Measurements from ENCODE around the gene COX5A.
"Not testable (repeated sequence)": the region's sequence is repeated elsewhere in the genome, so short reads cannot be mapped to it uniquely, and the experiment has no call there.

The COX5A gene

GRCh38 chr15:74902295-74903075 lies 35.4 kb downstream of the COX5A start:
- DNase-seq: no peak

GRCh38 chr15:74901612-74902063 lies 36.2 kb downstream of the COX5A start:
- peak in 28 of 56 donors; percentile 2 to 75 (median 14) for DNase-seq

GRCh38 chr15:74897300-74897701 lies 40.6 kb downstream of the COX5A start:
- DNase-seq: no peak

- no peak for DNase-seq
These were observed 41.6 kb downstream of the COX5A start for GRCh38 chr15:74896316-74896715.

GRCh38 chr15:74895830-74896229 lies 42.0 kb downstream of the COX5A start:
- no peak for DNase-seq

GRCh38 chr15:74894383-74894782 lies 43.5 kb downstream of the COX5A start:
- DNase-seq: not testable (repeated sequence)

GRCh38 chr15:74893627-74894026 lies 44.2 kb downstream of the COX5A start:
- DNase-seq: no peak

GRCh38 chr15:74892931-74893330 lies 44.9 kb downstream of the COX5A start:
- DNase-seq: no peak

- DNase-seq: no peak
These were observed 45.6 kb downstream of the COX5A start for GRCh38 chr15:74892313-74892712.

GRCh38 chr15:74891469-74891868 lies 46.4 kb downstream of the COX5A start:
- no peak for DNase-seq

GRCh38 chr15:74890665-74890960 lies 47.3 kb downstream of the COX5A start:
- no peak for DNase-seq

GRCh38 chr15:74889883-74890664 lies 47.8 kb downstream of the COX5A start, which contains the start of gene MPI:
TSS of gene MPI (plus strand) at chr15:74890042. CDS start at chr15:74890074, 32 bp downstream.
- DNase-seq: peak; percentile 13 to 92 (median 81)

- peak in 33 of 56 donors; percentile 15 to 82 (median 46) for DNase-seq
These were observed 48.4 kb downstream of the COX5A start for GRCh38 chr15:74889390-74889882.

GRCh38 chr15:74888716-74889115 lies 49.2 kb downstream of the COX5A start:
- no peak for DNase-seq

GRCh38 chr15:74887537-74888193 lies 50.2 kb downstream of the COX5A start:
- not testable (repeated sequence) for DNase-seq

GRCh38 chr15:74885461-74885860 lies 52.4 kb downstream of the COX5A start:
- DNase-seq: no peak

- DNase-seq: no peak
These were observed 53.2 kb downstream of the COX5A start for GRCh38 chr15:74884428-74885223.

- DNase-seq: no peak
These were observed 55.3 kb downstream of the COX5A start for GRCh38 chr15:74882528-74882927.

GRCh38 chr15:74878273-74878672 lies 59.6 kb downstream of the COX5A start:
- no peak for DNase-seq

- DNase-seq: peak in 7 of 56 donors; percentile 11 to 44 (median 38)
These were observed 64.0 kb downstream of the COX5A start for GRCh38 chr15:74873756-74874424.
